K562 (cell line): ENCODE results near the gene CCL13.

Source experiments
- ARHGAP35 ChIP-seq: fragments of 450-650 bp; IDR thresholded peaks from 2 replicates; pipeline ENCODE4 v1.6.1; 2018; ENCODE audit not compliant: partially characterized antibody
- GATA2 ChIP-seq: sonication (generic); formaldehyde crosslinking; IDR thresholded peaks from 2 replicates; pipeline ENCODE4 v1.4.0; 2020; ENCODE audit warnings: mild to moderate bottlenecking, missing genetic modification reagents
- ZFP1 ChIP-seq: fragments of 450-650 bp; formaldehyde crosslinking; IDR thresholded peaks from 2 replicates; pipeline ENCODE4 v1.4.0; 2020; ENCODE audit warnings: mild to moderate bottlenecking, mixed read lengths

- TF ChIP-seq ZFP1 (no peak), ARHGAP35 (no peak), GATA2 (CRISPR knock-in tag) (no peak)
Measured at GRCh38 chr17:34369571-34369970, 13.3 kb downstream of the CCL13 start.
